A204.1 (cell line): ENCODE data around the gene GART.

ENCODE experiments used
- FAIRE-seq: peaks from 2 replicates; lab custom pipeline; 2012; peaks lifted over from hg19 to GRCh38; lab: Jason Lieb, UNC

Gene GART

DNA sequence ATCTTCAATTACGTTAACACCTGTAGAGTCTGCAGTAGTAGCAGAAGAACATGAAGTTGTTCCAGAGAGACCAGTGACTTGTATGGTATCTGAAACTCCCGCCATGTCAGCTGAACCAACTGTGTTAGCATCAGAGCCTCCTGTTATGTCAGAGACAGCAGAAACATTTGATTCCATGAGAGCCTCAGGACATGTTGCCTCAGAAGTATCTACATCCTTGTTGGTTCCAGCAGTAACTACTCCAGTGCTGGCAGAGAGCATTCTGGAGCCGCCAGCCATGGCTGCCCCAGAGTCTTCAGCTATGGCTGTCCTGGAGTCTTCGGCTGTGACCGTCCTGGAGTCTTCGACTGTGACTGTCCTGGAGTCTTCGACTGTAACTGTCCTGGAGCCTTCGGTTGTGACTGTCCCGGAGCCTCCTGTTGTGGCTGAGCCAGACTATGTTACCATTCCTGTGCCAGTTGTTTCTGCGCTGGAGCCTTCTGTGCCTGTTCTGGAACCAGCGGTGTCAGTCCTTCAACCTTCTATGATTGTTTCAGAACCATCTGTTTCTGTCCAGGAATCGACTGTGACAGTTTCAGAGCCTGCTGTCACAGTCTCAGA, 11.2 kb upstream of the GART start:
- no peak for FAIRE-seq

DNA sequence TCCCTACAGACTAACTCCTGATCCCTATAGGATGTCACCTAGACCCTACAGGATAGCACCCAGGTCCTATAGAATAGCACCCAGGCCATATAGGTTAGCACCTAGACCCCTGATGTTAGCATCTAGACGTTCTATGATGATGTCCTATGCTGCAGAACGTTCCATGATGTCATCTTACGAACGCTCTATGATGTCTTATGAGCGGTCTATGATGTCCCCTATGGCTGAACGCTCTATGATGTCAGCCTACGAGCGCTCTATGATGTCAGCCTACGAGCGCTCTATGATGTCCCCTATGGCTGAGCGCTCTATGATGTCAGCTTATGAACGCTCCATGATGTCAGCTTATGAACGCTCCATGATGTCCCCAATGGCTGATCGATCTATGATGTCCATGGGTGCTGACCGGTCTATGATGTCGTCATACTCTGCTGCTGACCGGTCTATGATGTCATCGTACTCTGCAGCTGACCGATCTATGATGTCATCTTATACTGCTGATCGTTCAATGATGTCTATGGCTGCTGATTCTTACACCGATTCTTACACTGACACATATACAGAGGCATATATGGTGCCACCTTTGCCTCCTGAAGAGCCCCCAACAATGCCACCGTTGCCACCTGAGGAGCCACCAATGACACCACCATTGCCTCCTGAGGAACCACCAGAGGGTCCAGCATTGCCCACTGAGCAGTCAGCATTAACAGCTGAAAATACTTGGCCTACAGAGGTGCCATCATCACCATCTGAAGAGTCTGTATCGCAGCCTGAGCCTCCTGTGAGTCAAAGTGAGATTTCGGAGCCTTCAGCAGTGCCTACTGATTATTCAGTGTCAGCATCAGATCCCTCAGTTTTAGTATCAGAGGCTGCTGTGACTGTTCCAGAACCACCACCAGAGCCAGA, 10.4 kb upstream of the GART start:
- no peak for FAIRE-seq

DNA sequence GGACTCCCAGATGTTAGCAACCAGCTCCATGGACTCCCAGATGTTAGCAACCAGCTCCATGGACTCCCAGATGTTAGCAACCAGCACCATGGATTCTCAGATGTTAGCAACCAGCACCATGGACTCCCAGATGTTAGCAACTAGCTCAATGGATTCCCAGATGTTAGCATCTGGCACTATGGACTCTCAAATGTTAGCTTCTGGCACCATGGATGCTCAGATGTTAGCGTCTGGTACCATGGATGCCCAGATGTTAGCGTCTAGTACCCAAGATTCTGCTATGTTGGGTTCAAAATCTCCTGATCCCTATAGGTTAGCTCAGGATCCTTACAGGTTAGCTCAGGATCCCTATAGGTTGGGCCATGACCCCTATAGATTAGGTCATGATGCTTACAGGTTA, 9.7 kb upstream of the GART start:
- no peak for FAIRE-seq

DNA sequence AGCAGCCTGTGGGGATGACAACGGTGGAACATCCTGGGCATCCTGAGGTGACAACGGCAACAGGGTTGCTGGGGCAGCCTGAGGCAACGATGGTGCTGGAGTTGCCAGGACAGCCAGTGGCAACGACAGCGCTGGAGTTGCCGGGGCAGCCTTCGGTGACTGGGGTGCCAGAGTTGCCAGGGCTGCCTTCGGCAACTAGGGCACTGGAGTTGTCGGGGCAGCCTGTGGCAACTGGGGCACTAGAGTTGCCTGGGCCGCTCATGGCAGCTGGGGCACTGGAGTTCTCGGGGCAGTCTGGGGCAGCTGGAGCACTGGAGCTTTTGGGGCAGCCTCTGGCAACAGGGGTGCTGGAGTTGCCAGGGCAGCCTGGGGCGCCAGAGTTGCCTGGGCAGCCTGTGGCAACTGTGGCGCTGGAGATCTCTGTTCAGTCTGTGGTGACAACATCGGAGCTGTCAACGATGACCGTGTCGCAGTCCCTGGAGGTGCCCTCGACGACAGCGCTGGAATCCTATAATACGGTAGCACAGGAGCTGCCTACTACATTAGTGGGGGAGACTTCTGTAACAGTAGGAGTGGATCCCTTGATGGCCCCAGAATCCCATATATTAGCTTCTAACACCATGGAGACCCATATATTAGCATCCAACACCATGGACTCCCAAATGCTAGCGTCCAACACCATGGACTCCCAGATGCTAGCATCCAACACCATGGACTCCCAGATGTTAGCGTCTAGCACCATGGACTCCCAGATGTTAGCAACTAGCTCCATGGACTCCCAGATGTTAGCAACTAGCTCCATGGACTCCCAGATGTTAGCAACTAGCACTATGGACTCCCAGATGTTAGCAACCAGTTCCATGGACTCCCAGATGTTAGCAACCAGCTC, 9.1 kb upstream of the GART start:
- no peak for FAIRE-seq

DNA sequence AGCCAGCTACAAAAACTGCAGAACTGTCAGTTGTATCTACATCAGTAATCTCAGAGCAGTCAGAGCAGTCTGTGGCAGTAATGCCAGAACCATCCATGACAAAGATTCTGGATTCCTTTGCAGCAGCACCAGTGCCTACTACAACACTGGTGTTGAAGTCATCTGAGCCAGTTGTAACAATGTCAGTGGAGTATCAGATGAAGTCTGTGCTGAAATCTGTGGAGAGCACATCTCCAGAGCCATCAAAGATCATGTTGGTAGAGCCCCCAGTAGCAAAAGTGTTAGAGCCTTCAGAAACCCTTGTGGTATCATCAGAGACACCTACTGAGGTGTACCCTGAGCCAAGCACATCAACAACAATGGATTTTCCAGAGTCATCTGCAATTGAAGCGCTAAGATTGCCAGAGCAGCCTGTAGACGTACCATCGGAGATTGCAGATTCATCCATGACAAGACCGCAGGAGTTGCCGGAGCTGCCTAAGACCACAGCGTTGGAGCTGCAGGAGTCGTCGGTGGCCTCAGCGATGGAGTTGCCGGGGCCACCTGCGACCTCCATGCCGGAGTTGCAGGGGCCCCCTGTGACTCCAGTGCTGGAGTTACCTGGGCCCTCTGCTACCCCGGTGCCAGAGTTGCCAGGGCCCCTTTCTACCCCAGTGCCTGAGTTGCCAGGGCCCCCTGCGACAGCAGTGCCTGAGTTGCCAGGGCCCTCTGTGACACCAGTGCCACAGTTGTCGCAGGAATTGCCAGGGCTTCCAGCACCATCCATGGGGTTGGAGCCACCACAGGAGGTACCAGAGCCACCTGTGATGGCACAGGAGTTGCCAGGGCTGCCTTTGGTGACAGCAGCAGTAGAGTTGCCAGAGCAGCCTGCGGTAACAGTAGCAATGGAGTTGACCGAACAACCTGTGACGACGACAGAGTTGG, 8.2 kb upstream of the GART start:
- no peak for FAIRE-seq

DNA sequence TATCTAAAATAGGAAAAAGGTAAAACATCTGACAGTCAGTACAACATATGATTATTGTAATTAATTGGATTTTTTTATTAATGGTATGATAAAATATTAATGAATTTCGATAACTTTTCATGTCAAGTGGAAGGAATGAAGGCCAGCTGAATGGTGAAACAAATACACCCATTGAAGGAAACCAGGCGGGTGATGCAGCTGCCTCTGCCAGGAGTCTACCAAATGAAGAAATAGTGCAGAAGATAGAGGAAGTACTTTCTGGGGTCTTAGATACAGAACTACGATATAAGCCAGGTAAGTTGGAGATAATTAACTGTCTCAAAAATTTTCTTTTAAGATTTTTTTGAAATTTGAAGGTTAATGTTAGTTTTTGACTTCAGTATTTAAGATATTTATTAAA, 4.2 kb upstream of the GART start:
- FAIRE-seq, result no peak

DNA sequence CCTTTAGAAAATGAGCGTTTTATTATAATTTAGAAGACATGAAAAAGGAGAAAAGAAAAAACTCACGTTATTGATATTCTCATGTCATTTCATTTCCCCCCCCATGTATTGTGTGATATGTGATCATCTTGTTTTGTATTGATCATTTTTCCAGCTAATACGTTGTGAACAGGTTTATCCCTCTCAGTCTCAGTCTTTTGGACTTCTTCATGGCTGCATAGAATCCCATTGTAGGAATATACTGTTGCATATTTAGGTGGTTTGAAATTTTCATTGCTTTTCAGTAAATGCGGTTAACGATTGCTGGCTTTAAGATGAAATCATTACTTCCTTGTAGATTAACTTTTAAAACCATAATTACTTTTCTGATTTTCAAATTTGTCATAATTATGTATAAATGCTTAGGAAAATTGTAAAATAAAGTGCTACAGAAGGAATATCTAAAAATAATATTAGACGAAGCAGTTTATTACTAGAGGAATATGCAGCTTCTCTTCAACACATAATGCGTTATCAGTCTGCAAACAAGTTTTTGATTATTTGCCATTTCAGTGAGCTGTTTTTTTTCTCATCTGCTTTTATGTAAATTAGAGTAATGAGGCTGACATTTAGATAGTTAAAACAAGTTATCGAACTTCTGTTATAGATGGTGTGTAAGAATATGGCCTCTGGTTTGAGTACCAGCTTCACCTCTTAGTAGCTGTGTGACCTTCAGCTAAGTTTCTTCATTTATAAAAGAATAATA, 2.7 kb upstream of the GART start:
- no peak for FAIRE-seq

DNA sequence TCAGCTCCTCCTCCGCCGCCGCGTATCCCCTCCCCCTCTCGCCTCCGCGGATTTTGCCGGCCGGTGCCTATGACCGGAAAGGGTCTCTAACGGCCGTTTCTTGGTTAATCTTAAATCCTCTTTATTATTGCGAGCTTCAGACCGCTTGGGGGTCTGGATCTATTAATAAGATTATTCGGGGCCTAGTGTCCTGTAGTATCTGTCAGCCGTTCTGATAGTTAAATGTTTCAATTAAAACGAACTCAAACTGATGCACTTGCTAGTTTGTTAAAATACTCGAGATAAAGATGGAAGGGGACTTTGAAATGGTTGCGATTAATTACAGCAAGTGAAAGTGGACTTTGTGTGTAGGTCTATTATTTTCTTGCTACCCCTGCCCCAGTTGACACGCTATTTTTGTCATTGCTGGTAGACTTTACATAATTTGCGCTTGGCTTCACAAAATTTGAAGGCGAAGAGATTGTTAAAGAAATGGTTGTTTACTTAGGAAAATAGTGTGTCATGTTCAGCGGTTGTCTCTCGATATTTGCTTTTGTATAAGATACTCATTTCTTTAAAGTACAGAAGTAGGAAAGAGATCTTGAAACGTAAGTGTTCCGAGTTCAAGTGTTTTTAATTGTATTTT, 1.7 kb upstream of the GART start:
- no peak for FAIRE-seq

DNA sequence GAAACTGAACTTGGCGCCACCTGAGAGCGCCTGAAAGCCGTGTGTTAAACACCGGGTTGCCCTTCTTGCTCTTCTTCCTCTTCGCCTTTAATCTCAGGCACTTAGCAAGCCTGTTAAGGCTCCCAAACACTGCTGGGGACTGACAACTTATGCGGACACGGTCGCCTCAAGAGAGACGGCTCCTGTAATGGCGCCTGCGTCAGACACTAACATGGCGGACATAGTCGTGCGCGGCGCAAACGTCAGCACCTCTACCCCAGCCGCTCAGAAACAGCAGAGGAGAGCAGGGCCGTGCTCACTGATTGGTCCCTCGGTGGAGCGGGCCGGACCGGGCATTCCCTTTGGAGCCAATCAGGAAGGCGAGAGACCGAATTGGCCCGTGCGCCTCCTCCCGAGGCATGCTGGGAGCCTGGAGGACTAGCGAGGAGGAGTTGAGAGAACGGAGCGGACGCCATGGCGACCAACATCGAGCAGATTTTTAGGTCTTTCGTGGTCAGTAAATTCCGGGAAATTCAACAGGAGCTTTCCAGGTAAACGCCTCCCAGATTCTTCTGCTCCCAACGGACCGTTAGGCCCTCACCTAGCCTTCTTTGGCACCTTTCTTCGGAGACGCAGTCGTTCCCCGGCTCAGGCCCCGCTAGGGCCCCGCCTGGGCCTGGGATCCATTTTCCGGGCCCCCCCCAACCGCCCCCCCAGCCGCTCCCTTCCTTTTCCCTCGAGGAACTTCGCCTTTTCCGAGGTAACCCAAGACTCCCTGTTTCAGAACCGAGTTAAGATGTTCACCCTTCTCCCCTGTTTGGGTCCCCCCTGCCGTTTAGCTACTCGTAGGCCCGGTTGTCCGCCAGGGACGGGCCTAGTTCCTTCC, 955 bp upstream of the GART start, which contains the start of gene SON:
Gene SON, plus strand, starts transcription at position 399 of the 865 bp plus-strand sequence. Its CDS starts 55 bp downstream, at position 454.
- FAIRE-seq, result peak; percentile 95

DNA sequence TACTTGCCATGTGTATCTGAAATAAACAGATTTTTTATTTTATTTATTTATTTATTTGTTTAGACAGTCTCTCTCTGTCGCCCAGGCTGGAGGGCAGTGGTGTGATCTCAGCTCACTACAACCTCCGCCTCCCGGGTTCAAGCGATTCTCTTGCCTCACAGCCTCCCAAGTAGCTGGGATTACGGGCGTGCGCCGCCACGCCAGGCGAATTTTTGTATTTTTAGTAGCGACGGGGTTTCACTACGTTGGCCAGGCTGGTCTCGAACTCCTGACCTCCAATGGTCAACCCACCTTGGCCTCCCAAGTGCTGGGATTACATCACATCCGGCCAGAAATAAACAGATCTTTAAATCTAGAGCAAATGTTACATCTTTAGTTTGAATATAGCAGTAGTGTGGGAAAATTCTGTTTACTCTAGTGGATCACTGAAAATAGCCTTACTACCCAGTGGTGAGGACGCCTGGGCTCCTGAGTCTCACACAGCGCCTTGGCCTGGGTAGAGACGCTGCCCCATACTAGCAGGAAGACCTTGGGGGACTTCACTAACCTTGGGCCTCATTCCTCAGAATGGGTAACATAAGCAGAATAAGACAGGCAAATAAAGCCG, 709 bp downstream of the GART start:
- FAIRE-seq, result no peak

DNA sequence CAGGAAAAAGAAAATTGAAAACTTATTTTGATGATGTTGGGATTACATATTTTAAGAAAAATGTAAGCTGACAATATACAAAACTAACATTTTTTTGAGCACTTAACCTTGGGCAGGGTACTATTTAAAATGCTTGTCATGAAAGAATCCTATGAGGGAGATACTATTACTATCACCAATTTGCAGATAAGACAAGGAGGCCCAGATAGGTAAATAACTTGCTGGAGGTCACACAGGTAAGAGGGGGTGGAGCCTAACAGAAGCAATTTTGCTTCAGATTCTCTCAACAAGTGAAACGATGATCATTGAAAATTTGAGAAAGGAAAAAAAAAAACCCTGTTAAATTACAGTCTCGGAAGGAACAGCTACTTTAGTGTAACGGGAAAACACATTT, 1.2 kb downstream of the GART start:
- no peak for FAIRE-seq

DNA sequence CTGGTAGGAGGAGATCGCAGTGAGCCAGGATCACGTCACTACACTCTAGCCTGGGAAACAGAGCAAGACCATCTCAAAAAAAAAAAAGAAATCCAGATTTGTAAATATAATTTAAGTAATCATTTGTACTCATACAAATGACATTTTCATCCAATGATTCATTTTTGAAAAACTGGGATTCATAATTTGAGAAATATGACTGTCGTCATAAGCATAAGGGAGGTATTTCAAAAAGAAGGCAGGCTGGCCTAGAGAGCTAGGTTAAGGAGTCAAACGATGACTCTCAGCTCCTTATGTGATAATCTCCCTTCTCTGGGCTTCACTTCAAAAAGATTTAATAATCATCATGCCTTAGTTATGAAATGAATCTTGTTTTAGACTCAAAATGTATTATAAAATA, 2.3 kb downstream of the GART start:
- no peak for FAIRE-seq

DNA sequence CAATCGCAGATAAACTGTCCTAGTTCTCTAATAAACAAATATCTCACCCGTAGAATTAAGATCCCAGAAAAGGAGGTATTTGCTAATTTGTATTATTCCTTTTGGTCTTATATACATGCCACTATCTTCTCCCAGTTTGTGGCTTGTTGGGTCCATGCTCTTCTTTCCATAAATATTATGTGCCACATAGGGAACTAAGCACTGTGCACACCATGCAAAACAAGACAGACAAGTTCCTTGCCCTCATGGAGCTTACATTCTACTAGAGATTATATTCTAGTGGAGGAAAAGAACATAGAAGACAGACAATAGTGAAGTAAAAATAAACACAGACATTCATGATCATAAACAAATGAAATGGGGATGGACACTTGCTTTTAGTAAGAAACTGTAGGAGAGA, 4.7 kb downstream of the GART start:
- no peak for FAIRE-seq

DNA sequence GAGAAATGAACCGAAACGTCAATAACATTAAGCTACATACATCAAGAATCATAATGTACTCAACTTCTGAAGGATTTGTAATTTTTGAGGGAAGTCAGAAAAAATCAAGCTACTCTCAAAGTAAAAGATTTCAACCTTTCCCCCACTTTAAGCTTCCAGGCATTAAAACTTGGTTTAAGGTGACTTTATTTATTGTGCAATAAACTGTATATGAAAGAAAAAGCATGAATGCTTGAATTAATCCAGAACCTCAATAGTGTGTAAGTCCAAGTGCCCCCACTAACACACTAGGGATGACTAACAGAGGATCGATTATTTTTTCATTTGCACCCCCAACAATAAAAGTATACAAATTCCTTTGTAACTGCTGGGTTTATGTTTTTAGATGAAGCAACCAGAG, 10.9 kb downstream of the GART start:
- FAIRE-seq, result no peak

DNA sequence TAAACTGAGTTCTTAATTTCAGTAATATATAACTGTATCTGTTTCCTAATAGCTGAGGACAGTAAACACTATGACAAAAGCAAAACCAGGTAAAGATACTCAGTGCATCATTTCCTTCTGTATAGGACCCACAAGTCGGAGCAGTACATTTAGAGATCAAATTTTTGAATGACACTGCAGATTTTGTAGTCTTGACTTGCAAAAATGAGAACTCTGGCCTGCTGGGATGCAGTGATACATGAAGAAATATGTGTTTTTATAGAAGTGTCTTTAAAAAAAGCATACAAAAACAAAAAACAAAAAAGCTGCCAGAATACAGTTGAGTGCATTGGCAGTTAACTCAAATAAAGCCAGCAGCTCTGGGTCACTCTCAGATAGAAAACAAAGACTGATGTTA, 19.0 kb downstream of the GART start:
- FAIRE-seq, result no peak

DNA sequence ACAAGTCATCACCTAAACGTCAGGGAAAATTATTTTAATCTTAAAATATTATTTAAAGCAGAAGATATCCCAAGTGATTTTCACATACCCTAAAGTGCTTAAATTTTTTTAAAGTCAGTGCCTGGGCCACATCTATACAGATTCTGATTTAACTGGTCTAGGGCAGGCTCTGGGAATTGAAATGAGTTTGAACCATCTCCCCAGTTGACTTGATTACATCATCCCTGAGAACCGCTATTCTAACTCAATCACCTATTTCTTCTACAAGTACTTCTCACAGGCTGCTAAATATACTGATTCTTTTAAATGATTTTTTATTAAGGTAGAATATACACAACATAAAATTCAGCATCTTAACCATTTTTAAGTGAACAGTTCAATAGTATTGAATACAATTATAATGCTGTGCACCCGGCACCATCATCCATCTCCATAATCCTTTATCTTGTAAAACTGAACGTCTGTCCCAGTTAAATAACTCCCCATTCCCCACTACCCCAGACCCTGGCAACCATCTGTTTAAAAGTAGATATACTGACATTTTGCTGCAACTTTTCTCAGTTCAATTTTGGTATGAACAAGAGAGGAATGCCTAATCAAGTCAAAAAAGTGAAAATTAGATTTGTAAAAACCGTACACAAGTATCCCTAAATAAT, 19.5 kb downstream of the GART start:
- no peak for FAIRE-seq

DNA sequence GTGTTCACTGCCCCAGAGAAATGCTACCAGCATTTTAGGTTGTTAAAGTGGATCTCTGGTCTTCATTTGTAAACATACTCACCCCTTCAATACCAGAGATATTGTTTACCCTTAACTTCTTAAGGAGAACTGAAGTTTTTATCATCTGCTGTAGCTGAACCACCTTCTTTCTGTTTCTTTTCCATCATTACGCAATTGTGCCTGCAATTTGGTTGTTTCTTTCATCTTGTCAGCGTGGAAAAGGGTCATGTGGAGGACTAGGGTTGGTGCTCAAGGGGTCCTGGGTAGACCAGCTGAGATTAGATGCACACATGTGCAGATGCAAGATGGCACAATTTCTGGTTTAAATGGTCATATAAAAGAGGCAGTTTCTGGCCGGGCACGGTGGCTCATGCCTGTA, 23.0 kb downstream of the GART start:
- FAIRE-seq, result no peak

DNA sequence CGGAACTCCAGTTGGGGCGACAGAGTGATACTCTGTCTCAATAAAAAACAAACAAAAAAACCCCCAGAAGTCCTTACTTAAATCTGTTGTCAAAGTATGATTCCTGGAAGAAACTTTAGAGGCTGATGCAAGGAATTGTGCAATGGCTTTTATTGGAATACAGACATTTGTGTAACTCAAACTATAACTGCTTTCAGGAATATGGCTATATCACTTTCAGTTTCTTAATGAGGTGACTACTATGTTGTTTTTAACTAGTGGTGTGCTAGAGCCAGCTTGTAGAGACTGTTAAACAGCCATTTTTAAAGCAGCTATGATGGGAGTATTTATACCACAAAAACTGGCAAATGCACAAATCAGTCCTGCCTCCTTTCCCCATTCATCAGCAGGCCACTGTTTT, 27.7 kb downstream of the GART start:
- no peak for FAIRE-seq

DNA sequence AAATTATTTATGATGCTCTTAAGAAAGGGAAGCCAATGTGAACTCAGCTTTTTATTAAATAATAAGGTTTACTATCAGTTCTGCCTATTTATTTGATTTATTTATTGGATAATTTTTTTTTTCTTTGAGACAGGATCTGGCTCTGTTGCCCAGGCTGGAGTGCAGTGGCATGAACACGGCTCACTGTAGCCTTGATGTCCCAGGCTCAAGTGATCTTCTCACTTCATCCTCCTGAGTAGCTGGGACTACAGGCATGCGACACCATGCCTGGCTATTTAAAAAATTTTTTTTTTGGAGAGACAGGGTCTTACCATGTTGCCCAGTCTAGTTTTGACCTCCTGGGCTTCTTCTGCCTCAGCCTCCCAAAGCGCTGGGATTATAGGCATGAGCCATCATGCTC, 29.4 kb downstream of the GART start:
- FAIRE-seq, result no peak
